ENCODE results near the gene LDB3.
"Not testable (repeated sequence)": the region's sequence is repeated elsewhere in the genome, so short reads cannot be mapped to it uniquely, and the experiment has no call there.

Gene LDB3, protein sequence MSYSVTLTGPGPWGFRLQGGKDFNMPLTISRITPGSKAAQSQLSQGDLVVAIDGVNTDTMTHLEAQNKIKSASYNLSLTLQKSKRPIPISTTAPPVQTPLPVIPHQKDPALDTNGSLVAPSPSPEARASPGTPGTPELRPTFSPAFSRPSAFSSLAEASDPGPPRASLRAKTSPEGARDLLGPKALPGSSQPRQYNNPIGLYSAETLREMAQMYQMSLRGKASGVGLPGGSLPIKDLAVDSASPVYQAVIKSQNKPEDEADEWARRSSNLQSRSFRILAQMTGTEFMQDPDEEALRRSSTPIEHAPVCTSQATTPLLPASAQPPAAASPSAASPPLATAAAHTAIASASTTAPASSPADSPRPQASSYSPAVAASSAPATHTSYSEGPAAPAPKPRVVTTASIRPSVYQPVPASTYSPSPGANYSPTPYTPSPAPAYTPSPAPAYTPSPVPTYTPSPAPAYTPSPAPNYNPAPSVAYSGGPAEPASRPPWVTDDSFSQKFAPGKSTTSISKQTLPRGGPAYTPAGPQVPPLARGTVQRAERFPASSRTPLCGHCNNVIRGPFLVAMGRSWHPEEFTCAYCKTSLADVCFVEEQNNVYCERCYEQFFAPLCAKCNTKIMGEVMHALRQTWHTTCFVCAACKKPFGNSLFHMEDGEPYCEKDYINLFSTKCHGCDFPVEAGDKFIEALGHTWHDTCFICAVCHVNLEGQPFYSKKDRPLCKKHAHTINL

DNA sequence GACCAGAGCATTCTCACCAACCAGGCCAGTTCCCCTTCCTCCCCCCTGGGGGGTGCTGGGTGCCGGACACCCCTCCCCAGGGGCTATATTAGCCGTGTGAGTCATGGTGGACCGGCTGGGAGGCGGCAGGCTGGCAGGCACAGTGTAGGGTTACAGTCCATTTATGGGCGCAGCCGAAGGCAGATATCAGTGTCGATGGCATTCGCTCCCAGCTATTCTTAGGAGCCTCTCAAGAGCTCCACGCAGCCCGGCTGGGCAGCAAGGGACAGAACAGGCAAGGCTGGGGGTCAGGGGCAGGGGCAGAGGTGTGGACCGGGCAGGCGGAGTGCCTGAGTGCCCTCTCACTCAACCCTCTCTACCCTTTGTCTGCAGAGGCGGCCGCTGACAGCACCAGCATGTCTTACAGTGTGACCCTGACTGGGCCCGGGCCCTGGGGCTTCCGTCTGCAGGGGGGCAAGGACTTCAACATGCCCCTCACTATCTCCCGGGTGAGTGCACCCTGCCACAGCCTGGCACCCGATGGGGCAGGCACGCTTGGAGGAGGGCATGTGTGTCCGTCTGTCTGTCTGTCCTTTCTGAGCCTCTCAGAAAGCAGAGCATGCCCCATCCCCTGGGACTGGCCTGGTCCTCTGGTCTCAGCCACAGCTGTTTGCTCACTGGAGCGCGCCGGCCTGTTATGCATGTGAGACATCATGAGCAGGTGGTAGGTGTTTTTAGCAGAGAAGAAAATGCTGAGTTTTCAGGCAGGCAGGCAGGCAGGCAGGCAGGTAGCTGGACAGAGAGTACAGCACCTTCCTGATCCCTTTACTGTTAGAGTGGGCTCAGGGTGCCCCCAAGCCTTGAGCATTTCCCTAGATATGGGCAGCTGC, at the start of gene LDB3:
TSS of gene LDB3 (plus strand) at position 215 of the 869 bp plus-strand sequence. CDS start at position 396, 181 bp downstream.
- DNase-seq = no peak

DNA sequence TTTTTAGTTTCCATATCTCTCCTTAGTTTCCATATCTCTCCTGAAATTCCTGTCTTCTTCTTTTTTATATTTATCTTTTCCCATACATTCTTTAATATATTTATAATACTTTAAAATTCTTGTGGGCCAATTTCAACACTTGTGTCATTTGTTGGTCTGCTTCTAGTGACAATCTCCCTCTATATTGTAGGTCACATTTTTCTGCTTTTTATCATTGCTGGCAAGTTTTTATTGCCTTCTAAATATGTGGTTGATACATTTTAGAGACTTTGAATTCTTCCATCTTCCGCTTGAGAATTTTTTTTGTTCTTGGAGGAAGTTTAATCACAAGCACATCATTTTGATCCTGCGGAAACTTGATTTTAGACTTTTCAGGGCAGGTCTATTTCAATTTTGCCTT, 40.0 kb upstream of the LDB3 start:
- no peak for DNase-seq

DNA sequence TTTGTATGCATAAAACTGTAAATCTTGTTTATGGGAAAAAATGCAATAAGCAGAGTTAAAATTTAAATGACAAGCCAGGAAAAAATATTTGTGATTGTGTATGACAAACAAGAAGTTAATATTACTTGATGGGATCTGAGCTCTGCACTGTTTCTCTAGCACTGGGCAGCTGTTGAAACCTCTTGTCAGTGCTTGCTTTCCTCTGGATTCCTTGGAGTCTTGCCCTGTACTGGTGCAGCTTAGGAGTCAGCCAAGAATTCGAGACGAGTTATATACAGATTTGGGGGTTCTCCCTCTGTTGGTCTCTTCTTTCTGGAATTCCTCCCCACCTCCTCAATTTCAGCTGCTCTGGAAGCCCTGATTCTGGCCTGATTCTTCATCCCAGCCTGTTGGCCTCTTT, 38.2 kb upstream of the LDB3 start:
- no peak for DNase-seq

DNA sequence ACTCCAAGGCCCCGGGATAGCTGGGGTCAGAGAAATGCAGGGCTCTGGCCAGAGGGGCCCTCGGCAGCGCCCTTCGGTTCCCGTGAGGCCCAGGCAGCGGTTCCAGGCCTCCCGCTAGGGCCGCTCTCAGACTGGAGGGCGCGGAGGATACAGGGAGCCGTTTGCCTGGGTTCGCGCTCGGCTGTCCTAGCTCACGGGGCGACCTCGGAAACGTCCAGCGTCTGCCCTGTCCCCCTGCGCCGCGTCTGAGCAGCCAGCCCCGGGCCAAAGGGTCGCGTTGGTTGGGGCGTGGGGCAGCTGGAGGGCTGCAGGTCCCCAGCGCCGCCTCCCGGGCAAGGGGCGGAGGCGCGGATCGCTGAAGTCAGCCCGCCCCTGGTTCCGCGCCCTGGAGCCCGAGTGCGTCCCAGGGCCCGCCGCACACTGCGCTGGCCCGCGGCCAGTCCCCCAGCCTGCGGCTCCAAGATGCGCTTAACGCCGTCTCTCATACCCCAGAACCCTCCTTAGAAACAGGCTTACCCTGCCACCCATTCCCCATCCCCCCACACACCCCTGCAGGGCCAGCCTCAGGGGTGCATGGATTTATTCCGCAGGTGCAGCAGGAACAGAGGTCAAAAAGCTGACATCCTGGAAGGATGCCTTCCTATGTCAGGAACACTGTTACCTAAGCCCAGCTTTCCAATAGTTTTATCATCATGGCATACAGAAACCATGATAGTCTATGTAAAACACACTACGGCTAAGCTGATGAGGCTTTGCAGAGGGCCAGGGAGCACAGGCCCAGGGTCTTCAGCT, 36.1 kb upstream of the LDB3 start:
- DNase-seq = no peak

DNA sequence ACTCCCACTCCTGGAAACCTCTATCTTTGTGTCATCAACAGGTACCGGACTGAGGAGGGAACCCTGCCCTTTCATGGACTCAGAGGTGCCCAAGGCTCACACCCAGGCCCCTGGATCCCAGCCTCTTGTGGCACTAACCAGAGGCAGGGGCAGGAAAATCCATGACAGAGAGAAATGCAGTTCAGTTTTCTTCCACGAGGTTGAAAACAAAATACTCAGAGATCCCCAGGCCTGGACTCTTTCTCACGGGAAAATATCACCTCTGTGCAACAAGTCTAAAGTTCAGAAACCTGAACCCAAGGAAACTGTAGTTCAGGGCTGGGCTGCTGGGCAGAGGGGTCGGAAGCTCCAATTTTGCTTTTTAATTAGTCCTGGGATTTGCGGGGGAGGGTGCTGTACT, 35.4 kb upstream of the LDB3 start:
- no peak for DNase-seq

DNA sequence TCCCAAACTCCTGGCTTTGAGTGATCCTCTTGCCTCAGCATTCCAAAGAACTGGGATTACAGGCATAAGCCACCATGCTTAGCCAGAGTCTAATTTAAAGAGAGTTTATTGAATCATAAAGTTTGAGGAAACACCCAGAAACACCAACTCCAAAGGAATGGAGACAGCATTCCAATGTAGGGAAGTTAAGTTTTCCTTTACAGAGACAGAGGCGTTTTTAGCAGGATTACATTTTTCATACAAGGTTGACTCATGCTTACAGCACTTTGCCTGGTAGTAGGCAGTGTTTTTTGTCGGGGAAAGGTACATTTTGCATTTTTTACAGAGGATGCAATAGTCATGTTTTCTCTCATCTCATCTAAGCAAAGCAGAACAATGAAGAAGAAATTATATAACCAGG, 32.9 kb upstream of the LDB3 start:
- DNase-seq = no peak

DNA sequence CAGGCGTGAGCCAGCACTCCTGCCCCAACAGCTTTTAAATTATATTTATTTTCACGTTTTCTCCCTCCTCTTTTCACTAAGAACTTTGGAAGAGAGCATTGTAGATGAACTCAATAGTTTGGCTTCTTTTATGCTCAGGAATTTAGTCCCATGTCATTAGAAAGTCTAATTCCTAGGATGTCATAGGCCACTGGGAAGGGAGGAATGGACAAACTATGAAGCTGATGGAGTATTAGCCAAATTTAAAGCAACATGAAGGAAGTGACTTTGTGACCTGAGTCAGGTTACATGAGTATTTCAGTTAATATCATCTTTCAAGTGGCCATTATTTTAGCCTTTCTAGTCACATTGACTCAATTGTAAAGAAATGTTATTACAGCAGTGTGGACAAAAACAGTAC, 32.0 kb upstream of the LDB3 start:
- DNase-seq = no peak

DNA sequence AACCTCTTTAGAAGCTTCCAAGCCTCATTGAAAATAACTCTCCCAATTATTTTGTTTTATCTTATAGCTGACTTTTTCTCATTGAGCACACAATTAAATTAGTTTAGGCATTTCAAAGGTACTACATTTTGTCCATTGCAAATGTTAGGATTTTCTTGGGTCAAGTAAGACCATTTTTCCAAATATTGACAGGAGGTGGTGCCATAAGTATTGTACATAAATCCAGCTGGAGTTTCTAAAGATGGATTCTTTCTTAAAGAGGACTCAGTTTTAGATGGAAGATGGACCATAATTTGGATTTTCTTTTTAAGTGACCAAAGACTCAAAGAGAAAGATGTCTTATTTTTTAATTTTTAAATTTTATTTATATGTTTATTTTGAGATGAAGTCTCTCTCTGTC, 26.3 kb upstream of the LDB3 start:
- no peak for DNase-seq

DNA sequence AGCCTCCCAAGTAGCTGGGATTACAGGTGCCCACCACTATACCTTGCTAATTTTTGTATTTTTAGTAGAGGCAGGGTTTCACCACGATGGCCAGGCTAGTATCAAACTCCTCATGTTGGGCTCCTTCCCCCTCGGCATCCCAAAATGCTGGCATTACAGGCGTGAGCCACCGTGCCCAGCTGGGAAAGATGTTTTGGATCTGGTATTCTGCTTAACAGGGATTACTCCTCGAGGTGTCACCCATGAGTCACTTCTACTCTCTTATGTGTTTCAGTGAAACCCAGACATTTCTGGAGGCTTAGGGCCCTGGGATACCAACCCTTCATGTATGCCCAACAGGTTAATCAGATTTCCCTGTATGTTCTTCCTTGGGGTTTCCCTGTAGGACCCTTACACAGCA, 25.8 kb upstream of the LDB3 start:
- DNase-seq = no peak

DNA sequence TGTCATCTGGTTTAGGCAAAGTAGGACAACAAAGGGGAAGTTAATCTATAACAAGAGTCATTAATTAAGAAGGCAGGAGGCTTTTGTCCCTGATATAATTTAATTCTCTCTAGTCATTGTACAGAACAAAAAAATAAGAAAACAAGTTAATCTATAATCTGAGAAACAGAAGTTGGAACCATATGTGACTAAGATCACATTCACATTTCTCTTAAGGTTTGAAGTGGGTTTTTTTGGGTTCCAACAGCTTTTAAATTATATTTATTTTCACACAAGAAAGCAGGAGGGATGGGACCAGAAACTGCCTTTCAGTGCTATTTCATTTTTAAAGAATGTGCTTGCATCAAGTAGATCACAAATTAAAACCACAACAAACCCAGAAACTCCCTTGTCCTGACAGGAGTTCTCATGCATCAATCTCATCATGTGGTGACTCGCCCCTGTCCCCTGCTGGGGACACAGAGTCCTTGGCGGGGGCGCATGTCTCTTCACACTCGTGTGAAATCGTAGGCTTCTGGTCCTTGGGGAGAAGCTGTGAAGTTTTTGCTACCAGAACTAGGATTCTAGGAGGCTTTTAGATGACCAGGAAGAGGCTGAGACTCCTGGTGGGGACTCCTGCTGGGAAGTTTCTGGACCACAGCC, 24.0 kb upstream of the LDB3 start:
- no peak for DNase-seq

DNA sequence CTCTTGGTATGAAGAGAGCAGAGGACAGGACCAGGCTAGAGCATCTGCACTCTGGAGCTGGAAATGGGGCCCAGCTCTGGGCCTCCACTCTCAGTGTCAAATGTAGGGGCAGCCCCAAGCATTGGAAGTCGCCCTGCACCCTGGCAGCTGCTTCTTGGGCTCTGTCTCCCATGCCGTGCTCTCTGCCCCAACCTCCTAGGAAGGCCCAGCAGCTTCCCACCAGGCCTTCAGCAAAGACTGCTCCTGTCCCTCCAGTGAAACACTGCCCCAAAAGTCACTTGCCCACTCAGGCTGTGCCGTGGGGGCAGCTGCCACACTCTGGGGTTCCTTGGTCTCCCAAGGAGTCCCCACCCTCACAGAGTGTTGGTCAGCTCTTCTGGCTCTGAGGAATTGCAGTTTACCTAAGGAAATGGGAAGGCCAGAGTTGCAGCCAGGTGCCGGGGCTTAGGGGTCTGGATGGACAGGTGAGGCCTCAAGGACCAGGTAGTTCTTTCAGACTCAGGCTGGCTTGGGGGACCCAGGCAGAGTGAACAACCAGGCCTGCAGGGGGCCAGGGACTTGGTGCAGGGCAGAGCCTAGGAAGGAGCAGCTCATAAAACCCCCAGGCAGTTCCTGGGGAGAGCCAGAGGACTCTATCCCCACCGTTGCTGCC, 23.4 kb upstream of the LDB3 start:
- no peak for DNase-seq

DNA sequence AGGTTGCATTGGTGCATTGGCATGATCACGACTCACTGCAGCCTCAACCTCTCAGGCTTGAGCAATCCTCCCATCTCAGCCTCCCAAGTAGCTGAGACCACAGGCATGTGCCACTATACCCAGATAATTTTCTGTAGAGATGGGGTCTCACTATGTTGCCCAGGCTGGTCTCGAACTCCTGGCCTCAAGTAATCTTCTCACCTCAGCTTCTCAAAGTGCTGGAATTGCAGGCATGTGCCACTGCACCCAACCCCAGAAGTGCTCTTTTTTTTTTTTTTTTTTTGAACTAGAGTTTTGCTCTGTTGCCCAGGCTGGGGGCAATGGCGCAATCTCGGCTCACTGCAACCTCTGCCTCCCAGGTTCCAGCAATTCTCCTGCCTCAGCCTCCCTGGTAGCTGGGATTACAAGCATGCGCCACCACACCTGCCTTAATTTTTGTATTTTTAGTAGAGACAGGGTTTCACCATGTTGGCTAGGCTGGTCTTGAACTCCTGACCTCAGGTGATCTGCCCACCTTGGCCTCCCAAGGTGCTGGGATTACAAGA, 22.6 kb upstream of the LDB3 start:
- not testable (repeated sequence) for DNase-seq

DNA sequence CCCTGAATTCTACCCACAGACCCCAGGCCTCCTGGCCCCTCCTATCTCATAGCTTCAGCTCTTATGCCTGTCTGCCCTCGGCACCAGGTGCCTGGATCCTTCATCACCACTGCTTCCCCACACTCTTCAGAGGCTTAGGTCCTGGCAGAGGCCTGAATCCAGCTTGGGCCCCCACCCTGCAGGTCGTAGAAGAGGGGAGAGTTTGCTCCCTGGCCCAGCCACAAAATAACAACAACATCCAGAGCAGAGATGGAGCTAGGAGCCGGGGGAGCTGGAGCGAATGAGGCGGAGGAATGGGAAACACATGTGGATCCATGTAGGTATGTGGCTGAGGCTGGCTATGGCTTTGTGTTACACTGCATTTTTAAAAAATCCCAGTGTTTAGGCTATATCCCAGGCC, 21.8 kb upstream of the LDB3 start:
- DNase-seq = no peak

DNA sequence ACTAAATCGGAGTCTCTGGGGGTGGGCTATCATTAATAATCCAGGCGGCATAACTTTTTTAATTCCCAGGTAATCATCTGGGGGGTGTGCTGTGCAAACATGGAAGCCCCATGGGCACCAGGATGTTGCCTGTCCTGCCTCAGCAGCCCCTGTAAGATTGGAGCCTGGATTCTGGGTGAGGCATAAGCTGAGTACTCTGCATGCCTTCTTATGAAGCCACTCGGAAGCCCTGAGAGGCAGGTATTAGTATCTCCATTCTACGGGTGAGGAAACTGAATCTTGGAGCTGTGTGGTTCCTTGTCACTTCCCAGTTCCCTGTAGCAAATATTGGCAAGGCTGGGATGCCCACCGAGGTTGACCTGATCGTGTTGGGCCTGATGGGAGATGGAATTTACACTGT, 21.4 kb upstream of the LDB3 start:
- DNase-seq = no peak

DNA sequence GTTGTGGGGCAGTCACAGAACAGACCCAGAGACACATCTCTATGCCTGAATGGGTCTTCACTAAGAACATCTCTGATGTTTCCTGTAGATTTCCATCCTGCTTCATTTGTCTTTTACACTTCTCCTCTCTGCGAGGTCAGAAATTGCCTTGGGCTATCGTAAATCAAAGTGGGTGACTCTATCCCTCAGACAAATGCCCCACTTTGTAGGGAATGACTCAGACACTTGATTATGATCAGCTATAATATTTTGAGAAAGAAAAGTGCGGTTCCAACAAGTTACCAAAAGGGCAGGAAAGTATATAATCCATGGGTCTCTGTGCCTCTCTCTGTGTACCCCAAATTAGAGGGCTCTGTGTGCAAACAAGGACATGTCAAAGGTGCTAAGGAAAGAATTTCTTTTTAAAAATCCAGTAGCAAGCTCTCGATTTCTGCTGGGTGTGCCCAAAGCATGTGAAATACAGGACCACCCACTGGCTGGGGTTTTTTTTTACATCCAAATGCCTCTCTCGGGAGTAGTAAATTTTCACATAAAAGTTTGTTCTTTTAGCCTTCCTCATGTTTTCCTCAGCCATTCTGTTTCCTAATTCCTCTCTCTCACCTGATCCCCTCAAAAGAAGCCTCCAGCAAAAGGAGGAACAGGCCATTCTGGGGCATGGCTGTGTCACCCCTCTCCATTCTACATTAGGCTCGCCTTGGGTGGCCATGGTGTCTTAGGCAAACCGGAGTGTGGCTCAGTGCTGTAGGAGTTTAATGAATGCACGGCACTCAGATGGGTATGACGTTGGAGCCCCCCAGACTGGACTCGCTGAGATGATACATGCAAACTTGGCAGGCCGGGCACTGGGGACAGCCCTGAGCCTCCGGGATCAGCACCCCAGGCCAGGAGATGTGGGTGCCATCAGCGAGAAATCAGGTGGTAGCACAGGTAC, 20.3 kb upstream of the LDB3 start:
- DNase-seq = no peak

DNA sequence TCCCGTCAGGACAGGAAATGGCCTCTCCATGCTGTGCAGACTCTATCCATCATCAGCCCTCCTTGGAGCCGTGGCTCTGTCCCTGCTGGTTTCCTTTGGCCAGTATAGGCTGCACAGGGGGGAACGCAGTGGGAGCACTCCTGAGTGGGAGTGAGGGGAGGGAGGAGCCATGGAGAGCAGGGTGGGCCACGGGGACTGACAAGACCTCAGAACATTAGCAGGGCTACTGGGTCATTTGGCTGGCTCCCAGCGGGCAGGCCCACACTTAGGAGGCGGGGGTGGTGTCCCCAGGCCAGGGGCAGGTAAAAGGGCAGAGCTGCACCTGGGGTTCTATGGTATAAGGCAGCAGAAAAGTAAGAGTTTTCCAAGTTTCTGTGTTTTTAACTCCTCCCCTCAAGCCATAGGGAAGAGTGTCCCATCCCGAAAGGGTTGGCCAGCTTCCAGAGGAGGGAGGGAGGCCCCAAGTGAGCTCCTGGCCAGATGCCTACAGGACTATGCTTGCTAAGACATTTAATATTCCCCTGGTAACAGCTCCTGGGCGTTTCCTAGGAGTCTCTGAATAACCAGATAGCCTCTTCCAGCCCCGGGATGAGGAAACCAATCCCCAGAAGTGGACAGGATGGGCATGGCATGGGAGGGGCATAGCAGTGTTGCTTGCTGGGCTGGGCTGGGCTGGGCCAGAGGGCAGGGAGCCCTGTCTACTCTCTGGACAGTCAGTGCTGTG, 19.4 kb upstream of the LDB3 start:
- no peak for DNase-seq

DNA sequence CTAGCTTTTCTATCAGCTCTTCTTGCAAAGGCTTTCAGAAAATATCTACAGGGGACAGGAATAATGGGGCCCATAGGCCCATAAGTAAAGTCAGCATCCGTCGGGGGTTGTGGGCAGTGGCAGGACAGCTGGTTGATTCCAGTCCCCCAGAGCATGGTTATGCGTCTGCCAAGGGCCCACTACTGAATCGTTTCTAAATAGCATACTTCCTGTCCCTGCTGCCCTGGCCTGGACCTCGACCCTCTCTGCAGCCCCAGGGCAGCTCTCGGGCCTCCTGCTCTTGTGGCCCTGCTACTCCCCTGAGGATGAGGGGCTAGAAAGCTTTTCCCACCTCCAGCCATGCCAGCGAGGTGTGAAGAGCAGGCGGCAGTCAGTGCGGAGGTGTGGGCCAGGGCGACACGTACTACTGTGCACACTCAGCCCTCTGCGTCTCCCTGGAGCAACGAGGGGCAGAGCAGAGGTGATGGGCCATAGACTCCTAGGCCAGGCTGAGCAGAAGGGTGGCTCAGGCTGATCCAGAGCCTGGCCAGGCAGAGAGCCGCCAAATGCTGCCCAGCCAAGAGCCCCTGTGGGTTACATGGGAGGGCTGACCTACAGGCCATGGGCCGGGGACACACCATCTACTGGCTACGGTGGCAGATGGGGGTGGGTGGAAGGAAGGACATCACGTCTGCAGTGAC, 18.7 kb upstream of the LDB3 start:
- DNase-seq = no peak

DNA sequence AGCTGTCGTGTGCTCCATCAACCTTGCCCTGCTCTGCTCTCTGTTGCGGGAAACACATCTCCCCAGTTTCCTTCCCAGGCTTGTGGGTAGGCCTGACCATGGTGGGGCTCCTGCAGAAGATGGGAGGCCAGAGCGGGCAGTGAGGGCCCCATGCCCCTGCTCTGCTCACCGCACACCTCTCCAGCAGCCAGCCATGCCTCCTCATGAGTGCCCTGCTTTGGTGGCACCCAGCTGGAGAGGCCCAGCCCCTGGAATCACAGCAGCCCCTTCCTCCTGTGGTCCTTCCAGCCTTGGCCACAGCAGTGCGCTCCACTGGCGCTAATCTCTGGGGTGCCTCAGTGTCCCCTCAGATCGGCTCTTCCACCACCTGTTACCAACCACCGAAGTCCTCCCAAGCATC, 18.2 kb upstream of the LDB3 start:
- no peak for DNase-seq

DNA sequence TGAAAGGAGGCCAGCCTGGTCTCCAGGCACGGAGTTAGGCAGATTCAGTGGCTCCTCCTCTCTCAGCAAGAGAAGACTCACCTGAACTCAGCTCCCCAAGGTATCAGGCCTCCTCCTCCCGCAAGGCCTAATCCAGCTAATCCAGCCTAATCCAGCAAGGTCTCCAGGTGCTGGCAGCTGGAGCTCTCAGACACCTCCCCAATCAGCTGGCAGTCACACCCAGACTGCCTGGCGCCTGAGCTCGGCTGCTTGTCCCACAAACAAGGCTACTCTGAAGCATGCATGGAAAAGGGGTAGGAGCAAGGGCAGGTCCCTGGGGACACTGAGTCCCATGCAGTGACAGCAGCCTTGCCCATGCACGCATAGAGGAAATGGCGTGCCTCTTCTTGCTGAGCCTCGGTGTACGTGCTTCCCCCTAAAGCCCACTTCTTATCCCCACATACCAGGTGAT, 17.3 kb upstream of the LDB3 start:
- no peak for DNase-seq

Data from CD4-positive, alpha-beta T cell treated with Interleukin-17A for 1 hour (primary cell).